ENCODE measurements around the gene TTC32.
A peak's percentile ranks its signal among the peaks of the same experiment; 100 is the strongest.
"Not testable (repeated sequence)": the region's sequence is repeated elsewhere in the genome, so short reads cannot be mapped to it uniquely, and the experiment has no call there.

TTC32 gene

DNA sequence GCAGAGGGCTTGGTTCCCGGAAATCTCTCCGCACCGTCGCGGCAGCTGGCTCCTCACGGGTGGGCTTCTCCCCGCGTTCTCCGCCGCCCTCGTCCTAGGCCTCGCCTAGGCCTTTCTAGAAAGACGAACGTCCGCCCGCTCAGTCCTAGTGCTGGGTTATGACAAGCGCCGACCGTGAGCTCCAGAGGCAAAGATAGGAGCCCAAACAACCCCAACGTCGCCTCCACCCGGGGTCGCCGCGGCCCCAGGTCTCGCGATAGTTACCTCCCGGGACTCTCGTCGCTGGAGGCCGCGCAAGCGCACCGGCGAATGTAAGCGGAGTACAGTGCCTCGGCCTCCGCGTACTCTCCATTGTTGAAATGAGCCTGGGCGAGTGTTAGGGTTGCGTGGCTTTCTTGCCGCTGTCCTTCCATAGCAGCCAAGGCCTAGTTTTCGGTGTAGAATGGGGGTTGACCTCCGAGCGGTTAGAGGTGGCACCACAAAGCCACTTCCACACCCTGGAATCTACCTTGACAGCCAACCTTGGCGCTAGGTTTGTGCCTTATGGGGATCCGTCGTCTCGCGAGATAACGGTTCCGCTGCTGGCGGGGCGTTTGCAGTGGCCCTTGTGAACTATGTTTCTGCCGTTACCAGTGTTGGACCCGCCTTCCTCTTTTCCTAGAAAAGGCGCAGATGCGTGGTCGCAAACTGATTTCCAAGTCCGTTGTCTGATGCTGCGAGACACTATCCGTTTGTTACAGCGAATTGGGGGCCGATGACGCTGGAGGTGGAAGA is at the start of gene TTC32:
TSS of gene TTC32 (minus strand) at position 542 of the 774 bp plus-strand sequence. CDS start at position 413, 129 bp downstream.
- peak; percentile 83 to 88 for DNase-seq (ENCODE audit: extremely low read depth in 1 of 2, low read depth in 1 of 2)

DNA sequence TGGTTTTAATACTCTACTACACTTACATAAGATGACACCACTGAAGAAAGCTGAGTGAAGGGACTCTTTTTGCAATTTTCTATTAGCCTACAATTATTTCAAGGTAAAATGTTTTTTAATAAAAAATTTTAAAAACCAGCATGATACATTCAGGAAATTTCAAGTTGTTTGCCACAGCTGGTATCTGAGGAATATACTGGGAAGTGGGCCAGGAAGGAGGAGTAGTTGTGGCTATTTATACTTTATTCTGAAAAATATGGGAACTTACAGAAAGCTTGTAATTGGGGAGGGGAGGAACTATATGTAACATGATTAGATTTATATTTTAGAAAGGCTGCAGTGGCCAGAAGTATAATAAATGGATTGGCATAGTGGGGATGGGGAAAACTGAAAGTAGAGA is 47.3 kb upstream of the TTC32 start:
- DNase-seq (ENCODE audit: extremely low read depth in 1 of 2, low read depth in 1 of 2): no peak

DNA sequence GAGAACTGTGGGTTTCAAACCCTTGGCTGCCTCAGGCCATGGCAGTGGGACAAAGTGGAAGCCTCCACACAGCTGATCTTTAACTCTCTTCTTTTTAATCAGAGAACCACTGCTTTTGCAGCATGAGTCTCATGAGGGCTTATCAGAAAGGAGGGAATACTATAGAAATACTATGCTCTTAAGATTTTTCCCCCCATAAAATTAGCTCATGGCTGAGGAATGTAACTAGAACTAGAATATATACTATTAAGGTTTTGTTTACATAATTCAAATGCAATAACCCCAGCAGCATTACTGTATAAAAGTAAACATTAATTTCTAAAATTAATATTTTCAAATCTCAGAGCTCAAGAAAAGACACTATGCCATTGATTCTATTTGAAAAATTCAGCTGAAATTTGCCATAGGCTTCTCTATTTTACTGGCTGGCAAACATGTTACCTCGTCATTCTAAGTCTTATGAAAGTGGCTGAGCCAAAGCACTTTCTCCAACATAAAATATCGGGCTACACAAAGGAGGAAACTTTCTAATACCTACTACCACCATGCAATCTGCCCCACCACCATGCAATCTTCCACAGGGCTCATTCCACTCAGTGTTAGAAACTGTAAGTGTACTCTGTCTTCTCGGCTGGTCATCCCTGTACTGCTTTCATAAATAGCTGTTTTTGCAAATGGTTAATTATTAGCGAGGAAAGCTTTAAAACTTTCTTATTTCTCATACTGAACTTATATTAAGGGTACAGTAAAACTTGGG is 45.6 kb upstream of the TTC32 start:
- DNase-seq (ENCODE audit: extremely low read depth in 1 of 2, low read depth in 1 of 2): no peak

DNA sequence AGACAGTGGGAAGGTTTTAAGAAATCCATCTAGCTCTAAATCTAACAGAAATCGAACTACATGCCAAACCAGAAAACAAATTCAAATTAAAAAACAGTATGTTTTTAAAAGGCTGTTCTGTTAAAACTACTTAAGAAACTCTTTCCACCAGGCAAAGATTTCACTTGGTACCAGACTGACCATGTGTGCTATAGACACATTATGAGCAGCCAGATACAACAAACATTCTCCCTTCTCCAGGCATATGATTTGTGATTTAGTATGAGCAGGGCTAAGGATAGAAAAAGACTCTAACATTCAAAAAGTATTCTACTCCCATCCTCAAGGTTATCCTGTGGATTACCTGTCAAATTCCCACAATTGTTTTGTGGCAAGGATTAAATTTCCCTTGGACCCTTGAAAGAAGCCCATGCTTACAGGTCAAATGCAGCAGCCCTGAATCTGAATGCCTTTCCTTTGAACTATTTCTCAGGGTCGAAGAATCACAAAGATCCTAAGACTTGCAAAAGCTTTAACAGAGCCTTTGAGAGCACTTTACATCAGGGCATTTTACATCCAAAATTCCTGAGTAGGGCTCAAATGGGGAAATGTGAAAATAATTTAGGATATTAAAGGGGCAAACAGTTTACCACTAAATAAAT is 42.5 kb upstream of the TTC32 start:
- DNase-seq (ENCODE audit: extremely low read depth in 1 of 2, low read depth in 1 of 2): no peak

DNA sequence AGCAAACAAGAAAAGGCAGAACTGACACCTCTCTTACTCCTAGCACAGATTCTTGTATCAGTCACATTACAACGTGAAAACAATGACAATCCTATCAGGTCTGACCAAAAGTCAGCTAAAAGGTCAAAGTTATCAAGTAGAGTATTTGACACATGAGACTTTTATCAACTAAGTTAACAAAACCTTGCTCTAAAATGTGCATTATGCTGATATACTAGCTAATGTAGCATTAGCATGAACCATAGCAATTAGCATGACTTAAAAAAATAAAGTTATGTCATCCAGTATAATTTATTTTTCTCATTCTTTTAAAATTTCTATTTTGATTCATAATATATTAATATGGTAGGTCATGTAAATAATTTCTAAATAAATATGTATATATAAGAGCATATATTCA is 41.4 kb upstream of the TTC32 start:
- no peak for DNase-seq (ENCODE audit: extremely low read depth in 1 of 2, low read depth in 1 of 2)

DNA sequence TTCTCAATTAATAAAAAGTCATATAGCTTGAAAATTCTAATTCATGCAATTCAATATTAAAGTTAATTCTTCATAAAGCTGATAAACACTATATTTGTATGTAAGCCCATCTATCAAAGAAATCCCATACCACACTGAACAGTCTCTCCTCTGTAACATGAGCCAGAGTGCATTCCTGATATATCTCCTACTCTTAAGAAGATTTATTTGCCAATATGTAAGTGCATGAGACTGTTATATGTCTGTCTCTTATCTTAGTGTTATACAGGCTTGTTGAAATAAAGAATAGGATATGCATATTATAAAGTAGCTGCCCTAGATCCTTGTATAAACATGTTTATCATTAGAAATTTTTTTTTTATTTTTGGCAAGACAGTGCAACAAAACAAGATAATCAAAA is 40.4 kb upstream of the TTC32 start:
- DNase-seq (ENCODE audit: extremely low read depth in 1 of 2, low read depth in 1 of 2): no peak

DNA sequence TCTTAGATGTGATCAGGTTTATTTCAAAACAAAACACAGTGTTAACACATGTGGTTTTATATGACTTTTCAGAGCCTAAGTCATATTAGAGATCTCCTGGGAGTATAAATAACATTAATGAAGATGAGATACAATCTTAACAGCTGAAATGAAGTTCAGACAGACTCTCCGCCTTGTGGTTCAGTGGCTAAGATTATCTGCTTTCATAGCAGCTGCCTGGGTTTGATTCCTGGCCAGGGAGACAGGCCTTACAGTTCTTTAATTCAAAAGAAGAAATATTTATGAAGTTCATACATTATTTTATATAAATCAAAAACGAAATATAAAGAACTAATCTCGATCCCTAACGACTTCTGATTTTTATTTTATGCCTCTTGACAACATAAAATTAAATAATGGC is 35.2 kb upstream of the TTC32 start:
- DNase-seq (ENCODE audit: extremely low read depth in 1 of 2, low read depth in 1 of 2): no peak

DNA sequence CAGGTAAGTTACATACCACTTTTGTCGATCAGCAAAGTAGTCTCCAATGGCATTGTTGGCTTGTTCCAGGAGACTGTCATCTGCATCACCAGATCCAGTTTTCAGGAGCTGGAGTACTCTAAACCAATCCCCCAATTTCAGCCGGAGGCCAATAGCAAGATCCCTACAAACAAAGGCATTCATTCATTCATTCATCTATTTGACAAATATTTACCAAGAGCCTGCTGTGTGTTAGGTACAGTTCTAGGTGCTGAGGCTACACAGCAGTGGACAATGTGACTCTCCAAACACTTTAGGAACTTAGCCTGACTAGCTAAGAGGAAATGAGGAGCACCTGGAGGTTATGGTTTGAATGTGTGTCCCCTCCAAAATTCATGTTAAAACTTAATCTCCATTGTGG is 34.4 kb upstream of the TTC32 start:
- no peak for DNase-seq (ENCODE audit: extremely low read depth in 1 of 2, low read depth in 1 of 2)

DNA sequence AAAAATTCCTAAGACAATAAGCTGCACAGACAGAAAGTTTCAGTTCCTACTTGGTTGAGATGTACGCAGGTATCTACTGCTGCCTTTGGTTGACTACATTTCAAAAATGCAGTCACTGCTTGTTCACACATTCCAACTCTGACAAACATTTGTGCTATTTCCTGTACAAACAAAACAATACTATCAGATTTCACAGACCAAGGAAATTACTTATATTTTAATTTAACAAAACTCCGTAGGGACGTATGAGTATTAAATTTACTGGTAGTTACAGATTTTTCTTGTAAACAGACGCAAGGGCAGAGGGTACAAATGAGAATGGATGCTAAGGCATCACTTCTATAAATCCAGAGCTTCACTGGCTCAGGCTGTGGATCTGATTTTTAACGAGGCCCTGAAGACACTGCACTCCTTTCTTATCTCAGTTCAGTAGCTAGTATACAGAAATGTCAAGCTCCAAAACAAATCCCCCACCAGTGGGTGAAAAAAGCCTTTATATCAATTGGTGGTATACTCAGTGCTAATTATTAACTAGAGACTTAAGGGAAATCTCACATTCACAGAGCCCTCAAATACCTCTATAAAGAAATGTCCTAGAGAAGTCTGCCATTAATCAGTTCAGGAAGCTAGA is 31.7 kb upstream of the TTC32 start:
- DNase-seq (ENCODE audit: extremely low read depth in 1 of 2, low read depth in 1 of 2): no peak

DNA sequence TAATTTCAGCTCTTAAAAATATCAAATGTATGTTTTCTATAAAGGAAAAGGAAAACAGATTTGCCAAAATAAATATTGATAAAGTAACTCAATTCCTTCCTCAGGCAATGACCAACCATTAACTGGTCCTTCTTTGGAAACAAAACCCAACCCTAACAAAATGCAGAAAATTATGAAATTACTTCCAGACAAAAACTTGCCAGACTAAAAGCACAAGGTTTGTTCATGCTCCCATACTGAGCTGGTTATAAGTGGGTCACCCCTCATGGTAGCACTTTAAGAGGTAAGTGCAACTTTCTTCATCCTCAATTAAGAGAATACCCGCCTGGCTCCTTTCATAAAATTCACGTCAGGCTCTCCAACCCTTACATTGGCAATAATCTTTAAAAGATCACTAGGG is 31.1 kb upstream of the TTC32 start:
- DNase-seq (ENCODE audit: extremely low read depth in 1 of 2, low read depth in 1 of 2): no peak

DNA sequence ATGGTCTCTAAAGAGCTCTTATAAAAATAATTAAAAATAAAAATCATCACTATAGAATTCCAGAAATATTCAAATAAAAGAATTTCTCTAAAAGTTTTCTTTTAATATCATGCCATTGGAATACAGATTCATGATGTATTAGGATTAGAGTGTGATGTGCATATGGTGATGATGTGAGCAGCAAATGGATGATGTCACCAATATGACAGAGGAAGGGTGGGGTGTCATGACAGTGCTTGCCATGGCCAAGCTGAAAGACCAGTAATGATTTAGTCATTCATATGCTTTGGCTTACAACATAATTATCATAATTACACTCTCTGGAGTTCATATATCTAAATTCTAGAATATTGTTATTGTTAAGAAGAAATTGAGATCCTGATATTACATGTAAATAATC is 27.4 kb upstream of the TTC32 start:
- no peak for DNase-seq (ENCODE audit: extremely low read depth in 1 of 2, low read depth in 1 of 2)

DNA sequence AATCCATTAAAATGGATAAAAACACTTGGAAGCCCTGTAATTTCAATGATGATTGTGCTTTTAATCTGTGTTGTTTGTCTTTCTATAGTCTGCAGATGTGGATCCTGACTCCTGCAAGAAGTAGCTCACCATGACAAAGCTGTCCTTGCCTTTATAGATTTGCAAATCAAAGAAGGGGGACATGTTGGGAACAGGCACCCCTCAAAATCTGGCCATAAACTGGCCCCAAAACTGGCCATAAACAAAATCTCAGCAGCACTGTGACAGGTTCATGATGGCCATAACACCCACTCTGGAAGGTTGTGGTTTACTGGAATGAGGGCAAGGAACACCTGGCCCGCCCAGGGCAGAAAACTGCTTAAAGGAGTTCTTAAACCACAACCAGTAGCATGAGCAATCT is 26.0 kb upstream of the TTC32 start:
- not testable (repeated sequence) for DNase-seq (ENCODE audit: extremely low read depth in 1 of 2, low read depth in 1 of 2)

DNA sequence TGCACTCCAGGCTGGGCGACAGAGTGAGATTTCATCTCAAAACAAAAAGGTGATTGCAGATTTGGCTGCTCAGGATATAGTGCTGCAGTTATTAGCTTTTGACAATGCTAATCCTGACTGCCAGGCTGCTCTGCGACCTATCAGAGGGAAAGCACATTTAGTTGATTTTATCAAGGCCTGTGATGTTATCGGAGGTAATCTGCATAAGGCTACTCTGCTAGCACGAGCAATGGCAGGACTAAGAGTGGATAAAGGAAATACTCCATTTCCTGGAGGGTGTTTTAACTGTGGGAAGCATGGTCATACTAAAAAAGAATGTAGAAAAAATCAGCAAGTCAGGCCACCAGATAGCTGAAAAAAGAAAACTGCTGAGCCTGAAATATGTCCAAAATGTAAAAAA is 22.7 kb upstream of the TTC32 start:
- not testable (repeated sequence) for DNase-seq (ENCODE audit: extremely low read depth in 1 of 2, low read depth in 1 of 2)

DNA sequence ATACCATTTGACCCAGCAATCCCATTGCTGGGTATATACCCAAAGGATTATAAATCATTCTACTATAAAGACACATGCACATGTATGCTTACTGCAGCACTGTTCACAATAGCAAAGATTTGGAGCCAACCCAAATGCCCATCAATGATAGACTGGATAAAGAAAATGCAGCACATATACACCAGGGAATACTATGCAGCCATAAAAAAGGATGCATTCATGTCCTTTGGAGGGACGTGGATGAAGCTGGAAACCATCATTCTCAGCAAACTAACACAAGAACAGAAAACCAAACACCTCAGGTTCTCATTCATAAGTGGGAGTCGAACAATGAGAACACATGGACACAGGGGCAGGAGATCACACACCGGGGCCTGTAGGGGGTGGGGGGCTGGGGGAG is 20.4 kb upstream of the TTC32 start:
- DNase-seq (ENCODE audit: extremely low read depth in 1 of 2, low read depth in 1 of 2): not testable (repeated sequence)

DNA sequence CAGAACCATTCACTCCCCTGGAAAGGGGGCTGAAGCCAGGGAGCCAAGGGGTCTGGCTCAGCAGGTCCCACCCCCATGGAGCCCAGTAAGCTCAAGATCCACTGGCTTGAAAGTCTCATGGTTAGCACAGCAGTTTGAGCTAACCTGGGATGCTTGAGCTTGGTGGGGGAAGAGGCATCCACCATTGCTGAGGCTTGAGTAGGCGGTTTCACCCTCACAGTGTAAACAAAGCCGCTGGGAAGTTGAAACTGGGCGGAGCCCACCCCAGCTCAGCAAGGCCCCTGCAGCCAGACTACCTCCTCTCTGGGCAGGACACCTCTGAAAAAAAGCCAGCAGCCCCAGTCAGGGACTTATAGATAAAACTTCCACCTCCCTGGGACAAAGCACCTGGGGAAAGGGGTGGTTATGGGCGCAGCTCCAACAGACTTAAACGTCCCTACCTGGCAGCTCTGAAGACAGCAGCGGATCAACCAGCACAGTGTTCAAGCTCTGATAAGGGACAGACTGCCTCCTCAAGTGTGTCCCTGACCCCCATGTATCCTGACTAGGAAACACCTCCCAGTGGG is 14.7 kb upstream of the TTC32 start:
- DNase-seq (ENCODE audit: extremely low read depth in 1 of 2, low read depth in 1 of 2): no peak

DNA sequence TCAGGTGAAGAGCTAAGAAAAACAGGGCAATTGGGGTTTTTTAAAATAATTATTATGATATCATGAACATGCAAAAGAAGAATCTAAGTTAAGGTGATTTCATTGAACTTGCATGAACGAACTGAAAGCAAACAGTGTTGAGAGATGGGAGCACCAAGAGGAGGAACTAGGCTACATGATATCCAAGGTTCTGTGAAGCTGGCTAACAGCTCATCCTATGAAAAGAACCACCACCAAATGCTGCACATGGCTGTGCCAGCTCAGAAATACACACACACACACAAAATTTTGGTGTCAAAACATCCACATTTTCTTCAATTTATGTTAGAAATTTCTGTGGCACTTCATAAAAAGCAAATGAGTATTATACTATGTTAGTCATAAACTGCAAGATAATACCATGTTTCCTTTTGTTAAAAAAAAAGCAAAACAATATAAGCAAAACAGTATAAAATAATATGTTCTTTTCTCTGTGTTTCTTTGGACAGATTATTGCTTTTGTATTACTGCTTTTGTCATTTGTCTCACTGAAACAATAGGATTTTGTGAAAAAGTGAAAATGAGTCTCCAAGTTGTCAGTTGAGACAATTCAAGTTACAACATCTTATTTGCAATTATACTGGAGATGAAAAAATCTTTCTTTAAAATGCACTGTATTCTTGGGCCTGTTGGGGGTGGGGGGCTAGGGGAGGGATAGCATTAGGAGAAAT is 12.6 kb upstream of the TTC32 start:
- no peak for DNase-seq (ENCODE audit: extremely low read depth in 1 of 2, low read depth in 1 of 2)

DNA sequence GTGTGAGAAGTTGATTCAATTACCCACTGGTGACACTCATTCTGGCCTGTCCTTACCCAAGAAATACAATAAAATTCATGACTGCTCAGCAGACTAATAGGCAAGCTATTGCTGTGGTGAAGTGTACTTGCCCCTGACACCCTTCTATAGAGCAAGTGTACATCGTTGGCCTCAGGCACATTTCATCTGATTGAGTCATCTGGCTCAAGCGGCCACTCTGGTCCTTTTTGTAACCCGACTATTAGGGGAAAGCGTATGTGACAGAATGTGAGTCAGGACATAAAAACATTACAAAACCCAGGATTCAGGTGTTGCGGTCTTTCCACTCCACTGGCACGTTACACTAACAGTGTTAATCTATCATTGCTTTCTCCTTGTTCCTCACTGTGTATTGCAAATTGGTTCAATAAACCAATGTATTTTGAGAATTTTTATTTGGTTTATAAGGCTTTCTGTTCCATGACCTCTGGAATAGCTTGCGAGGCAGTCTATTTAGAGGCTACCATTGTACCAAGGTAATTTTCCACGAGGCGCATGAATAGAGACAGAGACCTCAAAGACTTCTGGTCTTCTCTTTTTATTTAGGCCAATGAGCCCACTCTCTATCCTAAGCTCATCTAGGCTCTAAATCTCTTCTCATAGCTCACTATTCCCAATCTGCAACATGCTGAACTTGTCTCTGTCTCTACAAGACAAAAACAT is 10.2 kb upstream of the TTC32 start:
- no peak for DNase-seq (ENCODE audit: extremely low read depth in 1 of 2, low read depth in 1 of 2)

DNA sequence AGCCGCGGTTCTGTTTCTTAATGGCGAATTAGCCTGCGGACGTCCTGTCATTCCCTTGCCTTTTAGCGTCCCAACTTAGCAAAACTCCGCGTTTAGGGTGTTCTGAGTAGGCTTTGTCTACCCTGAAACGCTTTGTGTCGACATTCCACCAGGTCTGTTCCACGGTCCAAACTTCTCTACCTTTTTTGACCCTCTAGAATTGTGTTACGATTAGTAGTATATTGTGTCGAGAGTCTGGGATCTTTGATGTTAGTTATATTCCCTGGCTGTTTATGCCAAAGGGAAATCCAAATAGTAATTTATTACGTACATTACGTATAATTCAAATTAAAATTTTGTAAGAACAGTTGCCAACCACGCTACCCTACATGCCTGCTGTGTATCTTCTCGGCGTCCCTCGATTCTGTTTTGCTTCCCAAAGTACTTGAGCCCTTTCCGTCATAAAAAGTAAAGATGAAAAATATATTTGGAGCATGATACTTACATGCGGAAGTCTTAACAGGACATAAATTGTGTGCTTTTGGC is 495 bp upstream of the TTC32 start:
- DNase-seq (ENCODE audit: extremely low read depth in 1 of 2, low read depth in 1 of 2): no peak

DNA sequence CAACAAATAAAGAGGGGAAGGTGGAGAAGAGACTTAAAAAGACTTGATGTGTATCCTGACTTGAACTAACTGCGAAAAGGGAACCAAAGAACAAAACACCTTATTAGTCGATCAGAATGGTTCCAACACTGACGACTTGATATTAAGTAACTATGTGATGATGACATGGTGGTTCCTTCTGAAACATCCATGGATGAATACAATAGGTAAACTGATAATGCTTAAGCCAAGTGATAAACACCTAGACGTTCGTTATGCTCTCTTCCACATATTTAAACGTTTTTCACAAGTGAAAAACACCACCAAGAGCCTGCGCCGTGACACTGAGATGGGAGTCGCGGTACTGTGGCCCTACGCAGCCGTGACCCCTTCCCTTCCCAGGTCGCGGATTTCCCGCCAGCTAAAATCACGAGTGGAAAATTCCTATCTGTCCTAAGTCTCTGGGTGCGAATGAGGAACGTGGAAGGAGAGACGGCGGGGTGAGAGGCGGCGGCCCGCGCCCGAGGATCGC is 797 bp downstream of the TTC32 start:
- DNase-seq (ENCODE audit: extremely low read depth in 1 of 2, low read depth in 1 of 2): no peak

Measured in activated CD8-positive, alpha-beta memory T cell treated with anti-CD3 and anti-CD28 coated beads for 1 hour (primary cell).